Activated CD8-positive, alpha-beta memory T cell treated with anti-CD3 and anti-CD28 coated beads, Interleukin-2, amount 50 U/mL, for 1 hour (primary cell): ENCODE measurements around the gene MACROD1.

Experiments used
- DNase-seq: peaks from one replicate; pipeline ENCODE4 v3.0.0-alpha.2; 2020; ENCODE audit errors: extremely low read depth

Gene MACROD1

DNA sequence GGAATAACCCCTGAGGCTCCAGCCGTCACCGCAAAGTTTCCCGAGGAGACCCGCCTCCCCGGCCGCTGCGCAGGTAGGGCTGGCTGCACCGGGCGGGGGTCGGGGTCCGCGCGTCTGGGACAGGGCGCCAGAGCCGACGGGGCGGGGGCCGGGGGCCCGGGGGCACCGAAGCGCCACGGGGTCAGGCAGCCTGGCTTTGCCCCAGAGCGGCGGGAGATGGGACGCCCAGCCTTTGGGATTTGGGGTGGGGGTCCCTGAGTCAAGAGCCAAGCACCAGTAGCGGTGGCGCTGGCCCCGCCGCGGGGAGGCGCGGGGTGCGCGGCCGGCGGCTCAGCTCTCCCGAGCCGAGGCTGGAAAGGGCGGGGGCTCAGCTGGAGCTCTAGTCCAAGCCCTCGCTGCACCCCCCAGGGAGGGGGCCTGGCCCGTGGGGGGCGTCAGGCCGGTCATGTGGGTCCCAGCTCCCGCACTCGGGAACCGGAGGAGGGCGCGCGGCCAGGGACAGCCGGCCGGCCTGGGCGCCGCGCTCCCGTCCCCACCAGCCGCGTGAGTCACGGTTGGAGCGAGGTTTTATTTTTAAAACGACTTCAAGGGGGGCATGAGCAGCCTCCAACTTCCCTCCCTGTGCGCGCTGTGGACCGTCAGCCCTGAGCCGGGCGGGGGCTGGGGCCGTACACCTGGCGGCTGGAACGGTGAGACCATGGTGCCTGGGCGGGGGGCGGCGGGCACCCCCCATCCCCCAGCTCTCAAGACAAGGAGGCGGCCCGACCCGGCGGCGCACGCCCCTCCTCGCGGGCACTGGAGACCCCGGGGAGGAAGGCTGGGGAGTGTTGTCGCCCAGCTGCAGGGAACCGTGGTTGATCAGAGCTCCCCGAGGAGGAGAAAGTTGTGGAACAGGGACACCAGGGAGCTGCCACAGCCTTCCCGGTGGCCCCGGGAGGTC, 129.6 kb downstream of the MACROD1 start:
- no peak for DNase-seq

DNA sequence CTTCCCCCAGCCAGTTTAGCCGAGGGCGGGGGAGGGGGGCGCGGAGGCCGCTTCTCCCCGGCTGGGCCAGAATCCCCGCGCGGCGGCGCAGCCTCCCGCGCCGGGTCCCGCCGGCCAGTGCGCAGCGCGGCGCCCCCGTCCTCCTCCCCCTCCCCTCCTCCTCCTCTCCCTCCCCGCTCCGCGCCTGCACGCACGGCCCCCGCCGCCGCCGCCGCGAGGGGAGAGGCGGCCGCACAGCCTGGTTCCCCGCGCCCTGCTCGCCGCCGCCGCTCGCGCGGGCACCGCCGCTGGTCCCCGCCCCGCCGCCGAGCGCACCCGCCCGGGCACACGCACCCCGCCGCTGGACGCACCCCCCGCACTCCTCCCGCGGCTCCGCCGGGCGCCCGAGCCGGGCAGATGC, 130.3 kb downstream of the MACROD1 start, which contains the start of gene FLRT1:
FLRT1 (plus strand) TSS at position 356 of the 400 bp plus-strand sequence. CDS start 80,337 bp downstream, outside the sequence.
- DNase-seq = no peak

DNA sequence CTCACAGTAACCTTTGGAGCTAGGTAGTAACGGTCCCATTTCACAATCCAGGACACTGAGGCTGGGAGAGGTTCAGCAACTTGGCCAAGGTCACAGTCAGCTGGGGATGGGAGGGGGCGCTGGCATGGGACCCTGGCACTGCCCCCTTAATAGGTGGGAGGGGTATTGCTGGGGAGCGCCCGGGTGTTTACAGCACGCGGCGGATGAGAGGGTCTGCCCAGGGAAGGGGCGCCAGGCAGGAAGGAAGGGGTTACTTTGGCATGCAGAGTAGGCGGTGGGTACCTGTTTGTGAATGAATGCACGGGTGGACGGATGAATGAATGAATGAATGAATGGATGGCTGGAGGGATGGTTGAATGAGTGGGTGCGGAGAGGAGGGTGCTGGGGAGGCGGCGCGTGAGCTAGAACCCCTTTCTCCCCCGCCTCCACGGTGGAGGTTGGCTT, 130.8 kb downstream of the MACROD1 start:
- DNase-seq = no peak

DNA sequence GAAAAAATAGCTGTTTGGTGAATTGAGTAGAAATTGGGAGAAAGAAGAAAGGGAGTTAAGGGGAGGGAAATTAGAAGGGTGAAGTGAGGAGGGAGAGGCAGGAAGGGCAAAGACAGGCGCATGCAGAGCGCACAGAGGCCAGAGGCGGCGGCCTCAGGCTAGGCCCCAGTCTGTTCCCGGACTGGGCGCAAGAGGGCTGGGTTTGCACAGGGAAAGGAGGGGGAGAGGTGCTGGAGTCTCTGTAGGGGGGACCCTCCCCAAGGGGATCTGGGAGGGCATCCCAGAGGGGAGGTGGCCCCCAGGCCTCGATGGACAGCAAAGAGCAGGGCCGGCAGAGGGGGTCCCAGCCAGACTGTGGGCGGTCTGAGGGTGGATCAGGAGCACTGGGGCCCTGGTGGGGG, 131.5 kb downstream of the MACROD1 start:
- no peak for DNase-seq

DNA sequence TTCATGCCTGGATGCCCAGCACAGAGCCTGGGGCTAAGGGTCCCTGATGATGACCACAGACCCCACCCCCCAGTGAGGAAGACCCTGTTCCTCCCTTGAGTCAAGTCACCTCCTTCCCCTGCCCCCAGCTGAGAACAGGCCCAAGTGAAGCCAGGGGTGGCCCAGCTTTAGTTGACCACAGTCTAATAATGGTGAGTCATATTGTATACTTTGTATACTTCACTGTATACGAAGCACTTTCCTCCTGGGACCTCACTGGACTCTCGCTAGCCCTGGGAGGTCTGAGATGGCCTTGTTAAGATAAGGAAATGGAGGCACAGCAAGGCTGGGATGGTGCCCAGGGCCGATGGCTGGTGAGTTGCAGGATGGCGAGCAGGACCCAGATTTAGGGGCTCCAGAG, 133.9 kb downstream of the MACROD1 start:
- no peak for DNase-seq

DNA sequence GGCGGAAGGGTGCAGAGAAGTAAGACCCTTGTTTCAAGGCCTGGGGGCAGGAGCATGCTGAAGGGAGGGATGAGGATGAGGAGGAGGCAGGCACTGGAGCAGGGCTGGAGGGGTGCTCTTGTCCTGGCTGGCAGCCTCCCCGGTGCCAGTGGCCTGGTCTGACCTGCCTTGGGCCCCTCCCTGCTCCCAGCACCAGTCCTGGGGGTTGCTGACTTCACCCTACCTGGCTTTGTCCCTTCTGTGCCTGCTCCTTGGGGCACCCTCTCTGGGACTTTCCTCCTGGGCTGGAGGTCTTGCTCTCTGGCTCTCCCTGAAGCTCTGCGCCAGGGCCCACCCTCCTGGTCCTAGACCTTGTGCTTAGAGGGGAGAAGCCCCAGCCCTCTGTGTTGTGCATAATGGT, 134.9 kb downstream of the MACROD1 start:
- DNase-seq = no peak

DNA sequence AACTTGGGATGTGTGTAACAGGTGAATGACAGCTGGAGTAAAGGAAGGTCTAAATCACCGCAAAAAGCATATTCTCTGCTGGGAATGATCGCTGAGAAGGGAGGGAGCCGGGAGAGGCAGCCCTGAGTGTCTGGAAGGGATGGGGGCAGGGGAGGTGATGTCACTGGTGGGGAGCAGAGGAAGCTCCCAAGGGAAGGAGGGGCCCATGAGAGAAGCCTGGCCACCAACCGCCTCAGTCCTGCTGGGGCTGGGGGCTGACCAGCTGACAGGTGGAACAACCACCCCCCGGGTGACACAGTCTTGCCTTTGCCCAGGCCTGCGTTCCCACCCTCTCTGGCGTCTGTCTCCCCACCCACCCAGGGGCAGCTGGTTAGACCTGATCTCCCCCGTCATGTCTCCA, 136.1 kb downstream of the MACROD1 start:
- no peak for DNase-seq

DNA sequence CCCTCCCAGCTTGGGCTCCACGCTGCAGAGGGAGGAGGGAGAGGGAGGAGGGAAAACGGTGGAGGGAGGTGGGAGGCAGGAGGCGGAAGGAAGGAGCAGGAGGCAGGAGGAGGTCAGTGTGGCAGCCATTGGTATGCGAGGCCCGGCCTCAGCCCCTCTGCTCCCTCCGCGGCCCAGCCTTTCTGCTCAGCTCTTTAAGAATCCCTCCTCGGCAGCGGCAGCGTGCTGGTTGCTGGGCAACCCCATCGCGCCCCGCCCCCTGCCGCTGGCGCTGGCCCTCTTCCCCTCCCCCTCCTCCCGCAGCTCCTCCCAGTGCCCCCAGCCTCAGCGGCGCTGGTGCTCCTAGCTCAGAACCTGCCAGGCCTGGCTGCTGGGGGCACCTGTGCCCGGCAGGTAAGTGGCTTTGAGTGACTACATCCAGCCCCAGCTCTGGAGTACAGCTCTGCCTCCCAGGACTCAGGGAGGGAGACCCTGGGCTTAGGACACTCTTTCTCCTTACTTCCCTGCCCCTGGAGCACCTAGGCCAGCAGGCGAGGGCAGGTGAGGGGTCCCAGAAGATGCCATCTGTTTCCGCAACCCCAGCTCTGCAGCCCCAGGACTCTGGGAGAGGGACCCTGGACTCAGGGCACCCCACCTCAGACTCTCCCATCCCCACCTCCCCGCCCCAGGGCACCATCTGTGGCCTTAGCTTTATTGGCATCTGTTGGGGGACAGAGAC, 137.4 kb downstream of the MACROD1 start:
- no peak for DNase-seq

DNA sequence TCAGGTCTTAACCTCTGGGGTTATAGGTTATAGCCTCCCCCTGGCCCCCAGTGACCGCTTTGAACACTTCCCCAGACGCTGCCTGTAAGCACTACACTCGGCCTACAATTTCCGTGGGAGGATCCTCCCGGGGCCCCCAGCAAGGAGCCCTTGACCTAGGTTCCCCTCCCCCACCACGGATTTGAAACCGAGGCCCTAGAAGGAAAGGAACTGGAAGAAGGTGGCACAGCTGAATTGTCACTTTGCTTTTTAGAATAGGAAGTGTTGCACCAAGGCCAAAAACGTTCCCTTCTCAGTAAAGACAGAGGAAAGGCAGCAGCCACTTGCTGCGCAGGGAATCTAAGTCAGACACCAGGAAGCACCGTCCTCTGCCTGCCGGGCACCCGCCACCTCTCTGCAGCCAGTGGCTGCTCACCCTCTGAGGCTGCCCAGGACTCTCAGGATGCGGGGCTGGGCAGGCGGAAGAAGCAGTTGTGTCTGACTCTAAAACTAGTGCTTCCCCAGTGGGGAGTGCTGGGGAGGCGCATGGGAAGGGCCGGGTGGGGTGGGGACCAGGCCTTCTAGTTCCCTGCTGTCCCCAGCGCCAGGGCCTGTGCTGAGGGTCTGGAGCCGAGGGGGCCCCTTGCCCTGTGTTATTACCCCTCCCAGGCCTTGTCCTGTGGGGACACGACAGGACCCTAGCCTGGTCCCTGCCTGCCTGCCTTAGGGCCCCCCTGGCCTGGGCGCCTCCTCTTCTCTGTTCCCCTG, 138.1 kb downstream of the MACROD1 start:
- DNase-seq = no peak

DNA sequence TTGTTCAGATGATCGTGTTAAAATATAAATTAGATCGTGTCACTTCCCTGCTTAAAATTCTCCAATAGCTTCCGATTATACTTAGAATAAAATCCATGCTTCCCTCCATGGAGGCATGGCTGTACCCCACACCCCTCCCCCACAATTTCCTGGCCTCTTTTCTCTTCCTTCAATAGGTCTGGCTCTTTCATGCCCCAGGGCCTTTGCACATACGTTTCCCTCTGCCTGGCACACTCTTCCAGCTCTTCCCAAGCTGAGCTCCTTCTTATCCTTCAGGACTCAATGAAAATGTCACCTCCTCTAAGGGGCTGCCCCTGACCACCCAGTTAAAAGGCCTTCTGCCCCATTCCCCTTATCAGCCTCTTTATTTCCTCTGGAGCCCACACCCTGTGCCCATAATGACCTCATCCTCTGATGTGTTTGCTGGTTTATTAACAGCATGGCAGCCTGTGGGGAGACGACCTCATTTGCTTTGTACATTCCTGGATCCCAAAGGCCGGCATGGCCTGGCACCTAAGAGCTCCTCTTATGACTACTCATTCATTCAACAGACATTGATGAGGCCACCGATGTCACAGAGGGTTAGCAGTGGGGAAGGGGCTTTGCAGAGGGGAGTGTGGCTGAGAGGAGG, 139.2 kb downstream of the MACROD1 start:
- no peak for DNase-seq

DNA sequence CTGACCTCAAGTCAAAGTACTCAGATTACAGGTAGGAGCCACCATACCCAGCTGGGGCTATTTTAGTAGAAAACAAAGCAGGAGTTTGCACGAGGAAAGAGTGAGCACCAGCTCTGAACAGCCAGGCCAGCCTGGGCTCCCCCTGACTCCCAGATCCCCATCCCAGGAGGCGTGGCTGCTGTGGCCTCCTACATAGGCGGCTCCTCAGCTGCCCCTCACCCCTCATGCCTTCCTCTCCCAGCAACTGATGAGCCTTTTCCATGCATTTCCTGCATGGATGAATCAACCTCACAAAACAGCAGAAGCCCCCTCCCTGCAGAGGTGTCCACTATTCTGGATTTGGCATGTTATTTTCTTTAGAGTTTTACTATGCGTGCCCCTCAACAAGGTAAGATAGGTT, 140.7 kb downstream of the MACROD1 start:
- DNase-seq = no peak

DNA sequence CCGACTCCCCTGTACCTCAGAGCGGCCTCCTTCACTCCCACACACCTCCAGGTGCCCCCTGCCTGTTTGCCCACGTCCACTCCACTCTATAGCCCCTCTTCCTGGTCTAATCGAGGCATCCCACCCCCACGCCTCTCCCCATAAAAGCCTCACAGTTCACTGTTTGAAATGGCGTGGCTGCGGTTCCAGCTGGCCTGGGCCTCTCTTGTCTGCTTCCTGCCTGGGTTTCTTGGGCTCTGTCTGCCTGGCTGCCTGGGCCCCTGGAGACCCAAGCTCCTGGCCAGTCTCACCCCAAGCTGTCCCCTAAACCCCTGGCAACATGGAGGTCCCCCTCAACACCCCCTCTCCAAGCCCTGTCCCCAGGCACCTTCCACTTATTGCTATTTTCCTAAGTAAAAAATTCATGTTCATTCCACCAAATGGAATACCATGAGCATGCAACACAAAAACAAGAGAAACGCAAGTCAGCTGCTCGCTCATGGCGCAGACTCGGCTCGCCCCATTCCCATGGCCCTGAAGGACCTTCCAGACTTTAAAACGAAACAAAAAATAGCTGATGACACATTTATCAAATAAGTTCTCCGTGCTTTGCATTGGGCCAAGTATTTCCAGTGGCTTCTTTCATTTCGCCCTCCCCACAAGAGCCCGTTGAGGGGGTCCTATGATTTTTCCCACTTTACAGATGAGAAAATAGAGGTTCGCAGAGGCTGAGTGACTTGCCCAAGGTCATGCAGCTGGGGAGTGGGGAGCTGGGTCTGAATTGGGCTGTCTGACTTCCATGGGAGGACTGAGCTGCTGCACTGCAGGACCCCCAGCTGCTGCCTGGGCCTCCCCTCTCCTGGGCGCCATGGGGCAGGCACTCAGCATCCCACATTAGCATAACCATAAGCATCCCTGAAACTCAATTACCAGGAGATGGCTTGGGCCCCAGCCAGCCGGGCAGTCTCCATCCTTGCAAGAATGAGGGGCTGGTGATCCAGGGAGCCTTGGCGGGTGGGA, 141.9 kb downstream of the MACROD1 start:
- DNase-seq = no peak

DNA sequence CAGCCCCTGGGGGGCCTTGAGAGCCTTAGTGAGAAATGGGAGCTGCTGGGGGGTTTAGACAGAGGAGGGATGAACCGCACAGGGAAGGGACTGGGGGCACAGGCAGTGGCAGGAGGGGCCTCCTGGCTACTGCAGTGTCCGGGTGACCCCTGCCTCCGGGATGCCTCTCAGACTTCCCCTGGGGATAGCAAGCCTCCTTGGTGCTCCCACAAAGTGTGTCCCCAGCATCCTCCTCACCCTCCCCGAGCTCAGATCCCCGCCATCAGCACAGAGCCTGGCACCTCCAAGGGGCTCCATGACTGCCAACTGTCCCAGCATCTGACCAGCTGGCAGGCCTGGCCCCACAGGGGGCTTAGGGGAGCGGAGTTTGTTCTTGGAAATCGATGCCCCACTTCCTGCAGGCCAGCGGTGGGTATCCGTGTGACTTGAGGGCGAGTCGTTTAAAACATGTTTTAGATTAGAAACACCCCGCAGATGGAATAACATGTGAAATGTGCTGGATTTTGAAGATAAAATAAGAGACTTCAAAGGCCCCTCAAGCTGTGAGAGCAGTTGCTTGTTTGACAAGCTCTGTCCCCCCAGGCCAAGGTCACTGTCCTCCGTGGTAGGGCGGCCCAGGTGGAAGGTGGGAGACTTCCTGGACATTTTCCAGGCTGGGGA, 143.7 kb downstream of the MACROD1 start:
- DNase-seq = no peak

DNA sequence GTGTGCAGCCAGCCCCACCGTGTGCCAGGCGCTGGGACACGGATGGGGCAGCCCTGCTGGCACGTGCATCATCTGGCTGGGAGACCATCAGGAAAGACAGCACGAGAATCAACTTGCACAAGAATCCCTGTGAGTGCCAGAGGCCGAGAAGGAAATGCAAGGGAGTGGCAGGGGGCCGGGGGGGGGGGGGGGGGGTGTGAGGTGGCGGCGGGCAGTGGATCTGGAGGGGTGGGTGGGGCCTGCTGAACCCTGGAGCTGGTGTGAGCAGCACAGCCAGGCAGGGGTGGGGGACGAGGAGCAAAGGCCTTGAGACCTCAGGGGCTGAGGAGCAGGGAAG, 144.2 kb downstream of the MACROD1 start:
- DNase-seq = no peak

DNA sequence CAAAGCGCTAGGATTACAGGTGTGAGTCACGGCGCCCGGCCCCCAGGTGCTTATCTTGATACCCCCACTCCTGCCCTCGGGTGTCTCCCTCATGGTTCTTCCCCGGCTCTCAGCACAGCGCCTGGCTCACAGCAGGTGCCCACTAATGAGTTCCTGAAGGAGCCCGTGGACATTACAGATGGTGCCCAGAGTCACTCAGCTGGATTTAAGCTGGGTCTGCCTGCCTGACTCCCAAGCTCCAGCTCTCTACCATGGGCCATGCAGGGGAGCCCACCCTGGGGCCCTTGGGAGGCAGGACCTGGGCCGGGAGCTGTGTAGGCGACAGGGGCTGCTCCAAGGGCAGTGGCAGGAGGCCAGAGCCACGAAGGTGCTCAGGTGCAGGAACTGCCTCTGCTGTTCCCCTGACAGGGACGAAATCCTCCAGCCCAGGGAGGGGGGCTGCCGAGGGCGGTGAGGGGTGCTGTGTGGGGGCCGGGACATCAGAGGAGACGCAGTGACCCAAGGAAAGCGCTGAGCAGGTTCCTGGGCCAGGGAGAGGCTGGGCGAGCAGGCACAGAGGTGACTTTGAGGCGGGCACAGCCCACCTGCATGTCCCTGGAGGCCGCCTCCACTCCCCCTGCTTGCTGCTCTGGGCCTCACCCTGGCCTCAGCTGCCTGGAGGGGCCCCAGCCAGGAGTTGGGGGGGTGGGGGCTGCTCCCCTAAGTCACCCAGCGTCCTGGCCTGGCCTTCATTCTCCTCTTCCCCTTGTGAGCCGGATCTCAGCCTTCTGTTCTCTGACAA, 144.7 kb downstream of the MACROD1 start:
- no peak for DNase-seq

DNA sequence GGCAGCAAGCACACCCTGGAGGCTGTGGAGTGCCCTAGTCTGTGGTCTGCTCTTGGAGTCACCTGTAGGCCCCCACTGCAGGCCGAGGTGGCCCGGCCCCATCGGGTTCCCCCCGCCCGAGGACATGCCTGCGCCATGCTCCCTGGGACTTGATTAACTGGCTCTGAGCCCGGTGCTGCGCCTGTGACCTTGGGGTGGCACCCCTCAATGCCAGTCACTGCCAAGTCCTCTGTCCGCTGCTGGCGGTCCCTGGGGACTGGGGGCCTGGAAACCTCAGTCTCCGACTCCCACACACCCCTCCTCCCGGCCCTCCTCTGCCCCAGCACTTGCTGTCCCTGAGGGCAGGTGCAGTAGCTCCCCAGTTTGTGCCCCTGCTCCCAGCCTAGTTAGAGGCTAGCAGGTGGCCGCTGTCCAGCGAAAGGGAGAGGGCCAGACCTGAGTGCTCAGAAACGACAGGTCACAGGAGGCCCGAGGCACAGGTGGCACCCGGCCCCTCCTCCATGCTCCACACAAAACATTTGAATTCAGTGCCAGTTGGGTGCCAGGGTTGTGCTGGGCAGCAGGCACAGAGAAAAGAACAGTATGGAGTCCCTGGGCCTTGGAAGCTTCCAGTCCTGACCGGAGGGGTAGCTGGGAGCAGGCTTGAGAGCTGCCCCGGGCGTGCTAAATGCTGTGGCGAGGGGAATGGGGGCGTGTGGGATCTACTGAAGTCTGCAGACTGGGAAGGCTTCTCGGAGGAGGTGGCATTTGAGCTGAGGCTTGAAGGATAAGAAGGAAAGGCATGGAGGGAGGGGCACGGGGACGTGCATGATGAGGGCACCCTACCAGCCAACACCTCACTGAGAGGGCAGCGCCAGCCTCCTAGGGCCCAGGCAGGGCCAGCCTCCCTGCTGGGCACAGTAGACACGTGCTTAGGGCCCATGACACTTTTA, 146.5 kb downstream of the MACROD1 start:
- no peak for DNase-seq

DNA sequence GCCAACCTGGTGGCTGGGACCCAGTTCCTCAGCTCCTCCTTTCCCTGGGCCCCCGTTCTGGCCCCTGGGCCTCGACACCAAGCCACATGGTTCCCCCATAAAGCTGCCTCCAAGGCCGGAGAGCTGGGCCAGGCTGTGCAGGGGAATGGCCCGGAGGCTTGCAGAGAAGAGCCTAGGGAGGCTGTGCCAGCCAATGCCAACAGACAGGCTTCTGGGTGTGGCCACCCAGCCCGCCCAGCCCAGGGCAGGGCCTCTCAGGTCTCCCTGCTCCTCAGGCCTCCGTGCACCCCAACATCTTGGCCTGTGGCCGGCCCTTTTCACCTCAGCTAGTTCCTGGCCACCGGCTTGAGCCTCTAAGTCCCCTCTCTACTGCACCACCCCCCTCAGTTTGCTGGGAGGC, 147.6 kb downstream of the MACROD1 start:
- DNase-seq = no peak

DNA sequence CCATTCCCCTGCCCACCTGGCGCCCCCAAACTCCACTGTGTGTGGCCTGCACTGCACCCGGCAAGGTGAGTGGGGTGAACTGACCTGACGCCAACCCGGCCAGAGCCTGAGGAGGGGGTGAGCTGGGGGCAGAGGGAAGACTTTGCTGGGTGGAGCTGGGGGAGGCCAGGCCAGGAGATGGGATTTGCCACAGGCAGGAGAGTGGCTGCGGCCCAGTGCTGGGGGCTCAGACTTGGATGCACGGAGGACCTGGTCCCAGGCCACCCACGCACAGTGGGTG, 148.0 kb downstream of the MACROD1 start:
- DNase-seq = no peak
